Ovary (tissue), 9 donors: ENCODE measurements around the gene SGK1. TPM values are rescaled to one million over a fixed set of nuclear protein-coding genes. Genes with fewer than 3 reads are reported as not detected.
A peak's percentile ranks its signal among the peaks of the same experiment; 100 is the strongest.

Source experiments
- DNase-seq, 5 donors: peaks; one replicate each; pipeline ENCODE4 v3.0.0-alpha.2; 2019 to 2020
- H3K27ac ChIP-seq, 2 donors: fragments of 200-600 bp; one replicate each; pipeline versions ENCODE4 v1.5.1 to v1.8.0; 2019 to 2022
- H3K27me3 ChIP-seq: fragments of 200-600 bp; one replicate; pipeline ENCODE4 v1.8.0; 2022
- H3K36me3 ChIP-seq: fragments of 200-600 bp; sonication (generic); one replicate; pipeline ENCODE4 v1.5.1; 2019
- H3K4me1 ChIP-seq: one replicate; pipeline ENCODE4 v1.8.1; 2013; ENCODE audit warnings: mild to moderate bottlenecking, moderate library complexity; ENCODE audit not compliant: insufficient read depth
- H3K4me3 ChIP-seq: fragments of 200-600 bp; sonication (generic); one replicate; pipeline ENCODE4 v1.5.1; 2017
- H3K9me3 ChIP-seq, 2 donors: fragments of 200-600 bp in 1 of 2; sonication (generic) in 1 of 2; one replicate each; pipeline versions ENCODE4 v1.5.1 to v1.8.1; 2013 to 2019; ENCODE audit warnings: mild to moderate bottlenecking in 1 of 2, moderate library complexity in 1 of 2
- CTCF ChIP-seq, 3 donors: fragments of 450-650 bp in 2 of 3; fragments of 200-600 bp in 1 of 3; IDR thresholded peaks; one replicate each; pipeline versions ENCODE4 v1.5.1 to v1.8.0; 2016 to 2022; ENCODE audit warnings: antibody characterized with exemption in 3 of 3, mild to moderate bottlenecking in 1 of 3
- EP300 ChIP-seq: sonication (generic); formaldehyde crosslinking; IDR thresholded peaks from one replicate; pipeline ENCODE4 v1.6.1; 2017; ENCODE audit warnings: antibody characterized with exemption
- POLR2A ChIP-seq: fragments of 450-650 bp; IDR thresholded peaks from one replicate; pipeline ENCODE4 v1.6.1; 2017; ENCODE audit warnings: antibody characterized with exemption, mild to moderate bottlenecking, moderate library complexity
- WGBS, 3 donors: extraction: QIAGEN DNeasy Blood & Tissue Kit in 1 of 3; methylation state at CpG; one replicate each; pipeline versions ENCODE4 v1.1.5 to v1.1.7; 2013 to 2017; 5-methylcytosine and 5-hydroxymethylcytosine counted together
- intact Hi-C, 4 donors: fragments of 100-400 bp; cut with DNase I; formaldehyde crosslinking; loops; one replicate each; pipeline versions ENCODE4 v1.11.0 to v1.15.1; 2022 to 2023
- polyA plus RNA-seq, 2 donors: library from polyadenylated mRNA; stranded (reverse); fragments of 200-250 nt in 1 of 2; fragments of 350-450 nt in 1 of 2; fragmentation: Illumina TruSeq in 1 of 2; extraction: RNeasy Lipid Tissue Mini Kit (QIAGEN cat#74804) in 1 of 2; gene quantifications; one replicate each; pipeline ENCODE4 v1.2.3, GENCODE V29; 2013 to 2014
- total RNA-seq, 7 donors: library from RNA; depleted of rRNA in 2 of 7; stranded (reverse); fragments of >200 nt in 2 of 7; fragmentation: NEBNext Ultra II Directional in 3 of 7; extraction: Animal tissue kit (Norgen Biotek cat#: 25700) in 3 of 7; gene quantifications; one replicate each; pipeline versions ENCODE4 v1.1.0 to v1.2.4, GENCODE V29; 2016 to 2023
- donor health status: DM: no; HTN: no; CAD: no; lungs with moderate emphysema.
- donor health status: DM: no; HTN: no; CAD: no.
- donor health status: Bipolar disorder and iron deficiency.
- donor health status: DM: yes; HTN: yes; CAD: no.
- donor health status: DM: no; HTN: no; CAD: no.
- donor health status: DM: yes; HTN: yes; CAD: no.

Gene SGK1
- total and polyA plus RNA-seq, 9 donors, result 124 to 610 (median 174) TPM

DNA sequence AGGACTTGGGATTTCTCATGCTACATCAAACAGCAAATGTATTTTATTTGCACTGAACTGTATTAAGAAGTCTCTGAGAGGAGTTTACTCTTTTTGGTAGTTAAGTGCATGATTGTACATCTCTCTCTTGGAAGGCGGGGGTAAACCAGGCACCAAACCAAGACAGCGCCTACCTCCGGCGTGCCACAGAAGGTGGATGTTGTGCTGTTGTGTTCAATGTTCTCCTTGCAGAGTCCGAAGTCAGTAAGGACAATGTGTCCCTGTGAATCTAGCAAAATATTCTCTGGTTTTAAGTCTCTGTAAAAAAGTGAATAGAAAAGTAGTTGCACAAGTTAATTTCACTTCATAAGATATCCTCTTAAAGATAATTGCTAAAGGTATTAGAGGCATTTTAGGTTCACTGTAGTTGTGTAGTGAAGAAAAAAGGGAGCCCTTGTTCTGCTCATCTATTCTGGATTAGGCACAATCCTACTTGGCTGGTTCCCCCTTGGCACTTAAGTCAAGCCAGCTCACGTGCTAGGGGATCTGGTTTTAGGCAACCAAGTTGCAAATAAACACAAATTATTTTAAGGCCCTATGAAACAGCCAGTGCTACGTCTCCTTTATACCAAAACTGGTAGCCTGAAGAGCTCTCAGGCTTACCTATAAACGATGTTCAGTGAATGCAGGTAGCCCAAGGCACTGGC lies 145.7 kb downstream of the SGK1 start:
- H3K27me3 ChIP-seq, result no peaks in the 10 kb centered on the region
- no peaks in the 10 kb centered on the region for H3K9me3 ChIP-seq
- DNase-seq, result no peak
- intact Hi-C loops, result loop anchor here (5.0 to 10.0 kb wide), 4 partner anchors 343 to 710 kb away; no protein-coding TSS in a partner anchor
- peak overlapping the region; percentile 86 for H3K4me3 ChIP-seq
- H3K4me1 ChIP-seq, result peaks cover 3% of the 10 kb centered on the region
- TF ChIP-seq EP300 (no peak), POLR2A (no peak), CTCF (IDR thresholded peaks at IDR 0.05) (no peak)
- peak overlapping the region in 1 of 2 donors; percentile 97 for H3K27ac ChIP-seq
- no peaks in the 10 kb centered on the region for H3K36me3 ChIP-seq
- WGBS, 3 donors, result 26 to 48% (median 31%) methylated on average over 8 of the region's 8 CpGs

DNA sequence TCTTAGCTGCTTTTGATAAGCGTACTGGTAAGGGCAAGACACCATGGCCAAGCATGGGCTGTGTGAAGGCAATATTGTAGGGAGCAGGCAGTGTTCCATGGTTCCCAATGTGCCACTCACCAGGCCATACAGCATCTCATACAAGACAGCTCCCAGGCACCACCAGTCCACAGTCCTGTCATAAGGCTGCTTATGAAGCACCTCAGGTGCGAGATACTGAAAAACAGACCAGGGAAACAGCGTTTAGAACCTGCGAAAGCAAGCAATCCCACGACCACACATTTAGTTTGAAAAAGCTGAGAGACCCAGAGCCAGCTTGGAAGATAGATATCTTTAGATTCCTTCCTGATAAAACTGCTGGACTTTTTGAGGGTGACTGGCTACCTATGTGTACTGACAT lies 146.4 kb downstream of the SGK1 start:
- H3K36me3 ChIP-seq, result no peaks in the 10 kb centered on the region
- H3K4me3 ChIP-seq, result no peak overlapping the region
- H3K27ac ChIP-seq, result peak overlapping the region in 1 of 2 donors; percentile 97

DNA sequence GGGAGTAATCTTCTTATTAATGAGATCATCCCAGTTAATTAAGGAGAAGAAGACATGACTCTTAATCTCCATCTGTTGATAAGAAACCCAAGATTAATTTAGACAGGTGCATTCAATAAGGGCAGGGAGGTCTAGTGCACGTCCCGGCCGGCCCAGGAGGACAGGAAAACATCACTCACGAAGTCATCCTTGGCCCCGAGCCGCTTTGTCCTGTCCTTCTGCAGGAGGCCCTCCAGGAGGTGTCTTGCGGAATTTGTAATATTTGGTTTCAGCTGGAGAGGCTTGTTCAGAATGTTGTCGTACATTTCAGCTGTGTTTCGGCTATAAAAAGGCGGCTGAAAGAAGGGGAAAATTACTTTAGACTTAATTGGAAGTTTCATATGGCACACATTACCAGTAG lies 147.1 kb downstream of the SGK1 start:
- Histone ChIP-seq H3K36me3 (no peaks in the 10 kb centered on the region), H3K4me3 (no peak overlapping the region), H3K4me1 (peaks cover 2% of the 10 kb centered on the region), H3K9me3 (no peaks in the 10 kb centered on the region), H3K27ac (peak overlapping the region in 1 of 2 donors; percentile 97), H3K27me3 (no peaks in the 10 kb centered on the region)
- peak in 2 of 5 donors; percentile 38 to 52 for DNase-seq
- WGBS, 3 donors, result 11 to 18% (median 15%) methylated on average over 10 of the region's 10 CpGs
- TF ChIP-seq POLR2A (no peak), CTCF (IDR thresholded peaks at IDR 0.05) (no peak), EP300 (no peak)
- intact Hi-C loops, result loop anchor here (5.0 to 10.0 kb wide), 4 partner anchors 344 to 711 kb away; no protein-coding TSS in a partner anchor

More for the DNA sequence above, 146.4 kb downstream of the SGK1 start:
- intact Hi-C loops, result loop anchor here (5.0 to 10.0 kb wide), 4 partner anchors 343 to 711 kb away; no protein-coding TSS in a partner anchor
- TF ChIP-seq POLR2A (no peak), EP300 (no peak), CTCF (IDR thresholded peaks at IDR 0.05) (no peak)
- no peak for DNase-seq
- WGBS, 3 donors, result 47 to 71% (median 51%) methylated on average over 5 of the region's 5 CpGs
- Histone ChIP-seq H3K27me3 (no peaks in the 10 kb centered on the region), H3K4me1 (peaks cover 2% of the 10 kb centered on the region), H3K9me3 (no peaks in the 10 kb centered on the region)

- Histone ChIP-seq H3K9me3 (no peaks in the 10 kb centered on the region), H3K4me3 (peak overlapping the region; percentile 16), H3K27me3 (no peaks in the 10 kb centered on the region), H3K27ac (peak overlapping the region in 1 of 2 donors; percentile 97), H3K36me3 (no peaks in the 10 kb centered on the region), H3K4me1 (peaks cover 2% of the 10 kb centered on the region)
- DNase-seq, result peak in 1 of 5 donors; percentile 41
- TF ChIP-seq EP300 (no peak), POLR2A (no peak), CTCF (IDR thresholded peaks at IDR 0.05) (no peak)
- WGBS, 3 donors, result 14 to 40% (median 15%) methylated on average over 23 of the region's 23 CpGs
- intact Hi-C loops, result loop anchor here (5.0 to 10.0 kb wide), 5 partner anchors 345 to 715 kb away; no protein-coding TSS in a partner anchor
Measured at GRCh38 chr6:134169871-134170486, 147.9 kb downstream of the SGK1 start.
